Myocyte (in vitro differentiated cells): ENCODE results near the gene PPARA. TPM values are rescaled to one million over a fixed set of nuclear protein-coding genes. Genes with fewer than 3 reads are reported as not detected.
A peak's percentile ranks its signal among the peaks of the same experiment; 100 is the strongest.

Experiments
- DNase-seq: peaks from one replicate; pipeline ENCODE4 v3.0.0-alpha.2; 2012; ENCODE audit warnings: low read depth
- polyA plus RNA-seq: library from polyadenylated mRNA; unstranded; fragments of >200 nt; gene quantifications from one replicate; pipeline ENCODE4 v1.2.1, GENCODE V29; 2012; ENCODE audit warnings: missing spikeins
- total RNA-seq: library from RNA; depleted of rRNA; stranded (reverse); fragments of >200 nt; gene quantifications from 2 replicates; pipeline ENCODE4 v1.2.3, GENCODE V29; 2014

PPARA gene
- total RNA-seq, result 17.5 and 26.3 TPM in 2 replicates
- 7.7 TPM for polyA plus RNA-seq

DNA sequence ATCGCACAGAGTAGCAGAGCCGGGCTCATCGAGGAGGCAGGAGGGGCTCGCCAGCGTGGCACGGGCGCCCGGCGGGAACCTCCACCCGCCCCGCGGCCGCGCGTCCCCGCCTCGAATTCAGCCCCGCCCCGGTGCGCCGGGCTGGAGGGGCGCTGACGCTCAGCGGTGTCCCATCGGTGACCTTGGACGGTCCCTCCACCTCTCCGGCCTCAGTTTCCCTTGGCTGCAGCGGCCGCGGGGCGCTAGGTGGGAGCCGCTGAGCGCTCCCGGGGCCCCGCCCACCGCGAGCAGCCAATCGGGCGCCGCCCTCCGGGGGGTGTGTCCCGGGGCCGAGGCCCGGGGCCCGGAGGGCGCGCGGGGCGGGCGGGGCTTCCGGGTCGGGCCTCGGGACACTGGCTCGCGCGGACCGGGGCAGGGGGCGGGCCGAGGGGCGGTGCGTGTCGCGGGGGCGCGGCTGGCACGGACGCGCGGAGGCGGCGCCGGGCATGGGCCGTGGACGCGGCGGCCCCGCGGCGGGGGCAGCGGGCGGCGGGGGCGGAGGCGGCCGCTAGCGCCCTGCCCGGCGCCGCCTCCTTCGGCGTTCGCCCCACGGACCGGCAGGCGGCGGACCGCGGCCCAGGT, at the start of gene PPARA:
Gene PPARA, plus strand, starts transcription at position 493 of the 621 bp plus-strand sequence. CDS start 47,858 bp downstream, outside the sequence.
- peak; percentile 87 for DNase-seq

DNA sequence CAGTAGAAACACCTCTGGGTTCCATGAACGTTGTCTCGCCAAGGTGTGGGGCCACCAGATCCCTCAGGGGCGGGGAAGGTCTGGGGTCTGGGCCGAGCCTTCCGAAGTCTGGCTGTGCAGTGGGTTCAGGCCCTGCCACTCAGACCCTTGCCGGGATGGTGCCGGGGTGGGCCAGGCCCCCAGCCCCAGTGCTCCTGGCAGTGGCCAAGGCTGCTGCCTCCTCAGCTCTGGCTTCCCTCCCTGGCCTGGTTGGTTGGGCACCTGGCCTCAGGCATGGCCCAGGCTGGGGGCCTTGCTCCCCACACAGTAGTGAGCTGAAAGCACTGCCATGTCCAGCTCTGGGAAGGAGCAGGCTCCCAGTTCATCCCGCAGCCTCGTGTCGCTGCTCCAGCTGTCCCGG, 48.2 kb upstream of the PPARA start:
- DNase-seq, result peak; percentile 28

DNA sequence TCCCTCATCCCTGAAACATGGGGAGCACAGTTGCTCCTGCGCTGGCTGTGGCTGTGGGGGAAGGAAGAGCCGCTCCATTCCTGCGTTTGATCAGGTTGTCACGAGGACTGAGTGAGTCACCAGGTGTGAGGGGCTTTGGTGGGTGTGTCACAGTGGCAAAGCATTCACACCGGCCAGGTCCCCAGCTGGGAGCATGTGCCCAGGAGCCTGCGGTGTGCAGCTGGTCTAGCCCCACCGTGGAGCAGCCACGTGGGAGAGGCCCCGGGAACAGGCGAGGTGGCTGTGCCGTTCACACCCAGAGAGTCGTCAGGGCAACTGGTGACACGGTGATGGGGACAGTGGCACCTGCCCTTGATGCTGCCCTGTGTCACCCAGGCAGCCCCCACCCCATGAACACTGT, 47.6 kb upstream of the PPARA start:
- peak; percentile 40 for DNase-seq

- DNase-seq, result no peak
Observed at GRCh38 chr22:46103181-46103580, 47.1 kb upstream of the PPARA start.

DNA sequence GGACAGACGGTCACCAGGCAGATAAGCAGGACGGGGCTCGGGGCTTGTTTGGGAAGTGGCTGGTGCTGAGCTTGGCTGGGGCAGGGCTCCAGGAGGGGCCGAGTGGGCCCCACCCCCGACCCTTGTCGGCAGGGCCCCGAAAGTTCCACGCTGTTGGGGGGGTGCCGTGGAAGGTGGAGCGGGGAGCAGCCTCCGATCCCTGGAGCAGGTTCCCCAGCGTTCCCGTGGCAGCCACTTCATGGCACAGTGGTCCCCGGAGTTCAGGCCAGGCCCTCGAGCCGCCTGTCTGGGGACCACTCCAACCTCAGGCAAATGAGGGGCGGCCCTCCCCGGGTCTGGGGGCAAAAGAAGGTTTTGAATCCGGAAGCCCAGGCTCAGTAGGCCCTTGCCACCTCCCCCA, 46.7 kb upstream of the PPARA start:
- peak; percentile 3 for DNase-seq

- DNase-seq, result peak; percentile 53
Observed at GRCh38 chr22:46104170-46104880, 46.0 kb upstream of the PPARA start.

- peak; percentile 71 for DNase-seq
Observed at GRCh38 chr22:46104881-46105493, 45.3 kb upstream of the PPARA start.

GRCh38 chr22:46105494-46106278, 44.6 kb upstream of the PPARA start:
- DNase-seq, result peak; percentile 94

DNA sequence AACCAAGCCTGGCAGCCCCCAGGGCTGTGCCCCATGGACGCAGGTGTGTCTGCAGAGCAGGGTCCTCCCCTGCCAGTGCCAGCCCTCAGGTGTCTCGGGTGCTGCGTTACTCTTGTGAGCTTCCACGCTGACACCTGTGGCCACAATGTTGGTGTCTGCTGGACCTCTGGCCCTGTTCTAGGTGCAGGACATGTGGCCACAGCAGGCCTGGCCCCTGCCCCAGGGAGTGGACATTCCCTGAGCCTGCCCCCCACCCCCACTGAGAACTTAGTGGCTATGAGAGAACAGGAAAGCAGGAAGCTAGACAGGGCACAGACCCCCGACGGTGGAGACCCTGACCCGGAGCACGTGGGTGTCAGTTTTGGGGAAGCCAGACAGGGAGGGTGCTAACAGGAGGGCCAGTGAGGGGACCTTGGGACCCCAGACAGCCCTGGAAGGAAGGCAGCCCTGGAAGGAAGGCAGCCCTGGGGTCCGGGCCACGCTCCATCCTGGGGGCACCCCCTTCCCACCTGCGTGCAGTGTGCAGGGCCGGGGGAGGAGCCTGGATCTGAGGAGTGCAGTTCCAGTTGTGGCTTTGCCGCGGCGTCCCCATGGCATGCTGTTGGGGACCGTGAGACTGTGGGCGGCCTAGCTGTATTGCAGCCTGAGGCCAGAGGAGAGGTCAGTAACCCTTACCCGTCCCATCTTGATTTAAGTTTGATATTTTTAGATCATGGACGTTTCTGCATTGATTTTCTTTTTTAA, 43.9 kb upstream of the PPARA start:
- peak; percentile 51 for DNase-seq

GRCh38 chr22:46107089-46107664, 43.1 kb upstream of the PPARA start:
- peak; percentile 76 for DNase-seq

DNA sequence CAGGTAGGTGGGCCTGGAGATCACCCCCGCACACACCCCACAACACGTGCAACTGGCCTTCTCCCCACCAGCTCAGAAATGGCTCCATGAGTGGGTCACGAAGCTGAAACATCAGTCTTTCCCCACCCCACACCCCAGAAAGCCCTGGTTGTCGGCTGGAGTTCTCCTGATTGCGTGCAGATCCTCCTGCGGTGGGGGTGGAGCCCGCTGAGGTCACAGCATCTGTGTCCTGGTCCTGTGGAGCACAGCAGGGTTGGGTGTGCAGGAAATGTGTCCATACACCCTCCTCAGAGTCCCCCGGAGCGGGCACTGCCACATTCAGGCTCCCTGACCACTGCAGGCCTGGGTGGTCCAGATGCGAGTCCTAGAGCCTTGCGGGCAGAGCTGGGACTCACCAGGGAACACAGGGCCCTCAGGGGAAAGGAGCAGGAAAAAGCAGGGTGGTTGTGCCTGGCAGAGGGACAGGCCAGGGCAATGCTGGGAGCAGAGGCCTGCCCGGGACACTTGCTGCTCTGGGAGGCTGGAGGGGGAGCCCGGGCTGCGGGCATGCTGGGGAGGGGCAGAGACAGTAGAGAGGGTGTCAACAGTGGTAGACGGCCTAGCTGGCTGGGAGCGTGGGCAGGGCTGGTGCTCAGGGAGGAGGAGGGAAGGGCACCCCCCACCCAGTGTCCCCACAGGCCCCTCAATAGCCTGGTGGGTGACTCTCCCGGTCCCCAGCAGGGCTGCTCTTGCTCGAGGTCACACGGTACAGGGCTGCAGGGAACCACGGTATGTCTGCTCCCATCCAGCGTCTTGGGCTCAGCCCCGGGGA, 42.4 kb upstream of the PPARA start:
- peak; percentile 26 for DNase-seq

GRCh38 chr22:46108564-46109473, 41.5 kb upstream of the PPARA start:
- DNase-seq, result peak; percentile 53

DNA sequence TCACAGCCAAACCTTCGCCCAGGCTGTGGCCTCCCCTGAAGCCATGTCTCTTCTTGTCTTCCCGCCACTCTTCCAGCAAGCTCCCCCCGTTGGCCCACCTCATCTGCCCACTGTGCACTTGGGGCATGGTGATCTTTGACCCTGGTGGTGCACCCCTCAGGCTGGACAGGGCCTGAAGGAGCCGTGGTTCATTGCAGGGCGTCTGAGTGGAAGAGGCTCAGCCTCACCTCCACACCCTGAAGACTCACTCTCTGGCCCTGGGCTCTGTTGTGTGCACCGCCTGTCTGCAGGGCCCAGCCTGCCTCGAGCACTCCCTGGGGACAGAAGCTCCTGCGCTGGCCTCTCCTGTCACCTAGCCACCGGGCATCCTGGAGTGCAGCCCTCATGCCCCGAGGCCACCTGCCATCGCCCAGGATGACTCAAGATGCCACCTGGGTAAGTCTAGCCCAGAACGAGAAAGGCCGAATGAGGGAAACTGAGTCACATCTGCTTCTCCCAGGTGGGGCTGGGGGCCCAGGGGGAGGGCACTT, 40.8 kb upstream of the PPARA start:
- DNase-seq, result no peak

DNA sequence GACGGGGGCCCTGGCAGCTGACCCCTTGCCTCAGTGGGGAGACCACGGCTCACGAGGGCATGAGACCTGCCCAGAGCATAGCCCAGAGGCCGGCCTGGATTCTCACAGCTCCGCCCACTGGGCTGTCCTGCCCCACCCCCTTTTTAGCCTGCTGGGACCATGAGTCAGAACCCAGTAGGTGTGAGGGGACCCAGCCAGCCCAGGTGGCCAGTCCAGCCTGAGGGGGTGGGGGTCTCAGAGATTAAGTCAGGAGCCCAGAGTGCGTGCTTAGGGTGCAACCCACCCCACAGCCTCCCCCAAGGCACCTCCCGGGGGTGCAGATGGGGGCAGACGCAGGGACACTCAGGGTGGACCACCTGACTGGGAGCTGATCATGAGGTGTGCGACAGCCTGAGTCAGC, 40.1 kb upstream of the PPARA start:
- peak; percentile 48 for DNase-seq

GRCh38 chr22:46111645-46112306, 38.5 kb upstream of the PPARA start:
- DNase-seq, result peak; percentile 52

DNA sequence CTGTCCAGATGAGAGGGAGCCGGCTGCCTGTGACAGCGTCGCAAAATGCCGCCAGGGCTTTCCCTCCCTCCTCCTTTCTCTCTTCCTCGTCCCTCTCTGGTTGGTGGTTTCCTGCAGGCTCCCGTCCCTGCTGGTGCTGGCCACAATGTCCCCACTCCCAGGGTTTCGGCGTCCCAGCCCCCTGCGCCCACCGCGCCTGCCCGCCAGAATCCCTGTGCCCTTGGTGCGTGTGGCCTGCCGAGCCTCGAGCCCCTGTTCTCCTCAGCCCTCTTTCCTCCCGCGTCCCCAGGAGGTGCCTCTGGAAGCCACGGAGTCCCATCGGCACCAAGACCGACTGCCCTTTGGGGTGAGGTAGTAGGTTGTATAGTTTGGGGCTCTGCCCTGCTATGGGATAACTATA, 37.9 kb upstream of the PPARA start:
- no peak for DNase-seq

DNA sequence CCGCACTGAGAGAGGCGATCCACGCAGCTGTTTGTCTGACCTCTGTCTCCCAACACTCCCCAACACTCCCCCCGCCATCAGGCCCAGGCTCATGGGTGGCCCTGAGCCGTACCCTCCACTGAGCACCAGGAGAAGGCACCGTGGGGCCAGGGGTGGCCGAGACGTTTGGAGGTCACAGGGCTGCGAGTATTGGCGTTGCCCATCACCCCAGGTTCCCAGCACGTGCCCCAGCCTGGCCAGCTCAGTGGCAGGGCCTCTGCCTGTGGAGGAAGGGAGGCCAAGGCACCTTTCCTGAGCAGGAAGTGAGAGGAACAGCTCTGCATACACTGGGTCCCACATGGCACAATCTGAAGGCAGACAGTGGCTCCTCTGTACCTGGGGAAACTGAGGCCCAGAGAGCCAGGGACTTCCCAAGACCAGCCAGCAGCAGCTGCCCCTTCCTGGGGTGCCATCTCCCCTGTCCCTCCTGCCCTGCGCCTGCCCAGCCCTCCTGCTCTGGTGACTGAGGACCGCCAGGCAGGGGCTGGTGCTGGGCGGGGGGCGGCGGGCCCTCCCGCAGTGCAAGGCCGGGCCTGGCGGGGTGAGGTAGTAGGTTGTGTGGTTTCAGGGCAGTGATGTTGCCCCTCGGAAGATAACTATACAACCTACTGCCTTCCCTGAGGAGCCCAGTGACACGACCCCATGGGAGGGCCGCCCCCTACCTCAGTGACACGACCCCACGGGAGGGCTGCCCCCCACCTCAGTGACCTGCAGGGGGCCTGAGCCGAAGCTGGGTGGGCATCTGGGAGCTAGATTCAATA, 37.0 kb upstream of the PPARA start:
- DNase-seq, result peak; percentile 20
